Cerebellar nuclear complex (tissue), 1 donor: ENCODE data around the gene KCNK18.

Experiments
- DNase-seq, 2 experiments: peaks; one replicate each; lab custom pipeline; 2025; lab: John Stamatoyannopoulos, UW

Gene KCNK18

DNA sequence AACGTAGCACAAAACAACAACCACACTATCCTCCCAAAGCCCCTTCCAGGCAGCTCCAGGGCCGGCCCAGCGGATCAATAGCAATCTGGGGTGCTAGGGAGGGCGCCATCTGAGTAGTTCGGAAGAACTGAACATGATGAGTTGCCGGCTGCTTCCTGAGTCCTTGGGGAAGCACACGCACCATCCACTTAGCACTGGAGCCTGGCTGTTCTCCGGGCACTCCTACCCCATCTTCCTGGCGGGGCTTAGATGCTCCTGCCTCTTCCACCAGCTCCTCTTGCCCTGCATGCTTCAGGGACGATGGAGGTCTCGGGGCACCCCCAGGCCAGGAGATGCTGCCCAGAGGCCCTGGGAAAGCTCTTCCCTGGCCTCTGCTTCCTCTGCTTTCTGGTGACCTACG is at the start of gene KCNK18:
KCNK18 (plus strand) TSS at position 301 of the 400 bp plus-strand sequence; CDS start at position 301, 0 bp downstream.
- DNase-seq = no peak

DNA sequence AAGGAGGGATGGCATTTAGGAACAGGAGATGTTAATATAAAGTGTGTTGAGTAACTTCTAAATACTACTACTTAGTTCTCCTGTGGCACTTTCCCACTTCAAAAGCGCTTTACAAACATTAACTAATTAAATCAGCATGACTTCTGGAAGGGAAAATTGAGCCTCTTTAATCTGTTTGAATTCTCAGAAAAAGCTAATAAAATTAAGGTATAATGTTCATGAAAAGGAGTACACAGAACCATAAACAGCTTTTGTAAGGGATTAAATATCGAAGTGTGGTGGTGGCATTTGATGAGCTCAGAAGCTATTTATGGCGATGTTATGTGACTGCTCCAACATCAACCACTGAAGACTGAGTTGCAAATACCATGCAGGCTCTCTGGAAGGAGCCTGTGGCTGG is 49.0 kb upstream of the KCNK18 start:
- DNase-seq = no peak

DNA sequence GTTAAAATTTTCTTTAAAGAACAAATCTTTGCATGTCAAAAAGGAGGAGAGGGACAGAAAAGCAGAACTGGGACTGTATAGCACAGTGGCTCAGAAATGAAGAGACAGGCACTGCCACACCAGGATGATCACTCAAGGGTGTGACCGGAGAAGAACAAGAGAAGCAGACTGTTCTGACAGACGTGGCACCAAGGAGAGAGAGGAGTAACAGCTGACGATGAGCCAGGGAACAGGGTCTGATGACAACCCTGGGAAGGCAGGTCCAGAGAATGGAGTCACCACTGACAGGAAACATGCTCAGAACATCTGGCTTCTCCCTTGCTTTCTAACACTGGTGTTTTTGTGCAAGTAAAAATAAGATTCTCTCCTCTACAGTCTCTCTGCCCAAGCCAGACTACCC is 44.6 kb upstream of the KCNK18 start:
- no peak for DNase-seq

DNA sequence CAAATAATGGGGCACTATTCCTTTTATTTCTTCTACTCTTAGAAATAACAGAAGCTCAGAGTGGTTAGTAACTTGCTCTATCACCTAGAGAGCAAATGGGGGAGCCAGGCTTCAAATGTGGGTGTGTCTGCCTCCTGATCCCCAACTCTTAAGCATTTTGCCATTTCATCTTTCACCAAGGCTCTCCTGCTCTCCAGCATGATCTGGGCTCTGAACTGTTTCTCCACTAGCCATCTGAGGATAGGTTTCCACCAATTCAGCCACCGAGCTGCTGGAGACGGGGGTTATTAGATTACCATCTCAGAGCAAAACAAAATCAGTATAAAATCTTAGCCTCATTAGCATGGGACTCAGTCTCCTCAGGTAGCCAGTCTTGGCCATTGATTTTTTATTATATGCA is 39.0 kb upstream of the KCNK18 start:
- no peak for DNase-seq

DNA sequence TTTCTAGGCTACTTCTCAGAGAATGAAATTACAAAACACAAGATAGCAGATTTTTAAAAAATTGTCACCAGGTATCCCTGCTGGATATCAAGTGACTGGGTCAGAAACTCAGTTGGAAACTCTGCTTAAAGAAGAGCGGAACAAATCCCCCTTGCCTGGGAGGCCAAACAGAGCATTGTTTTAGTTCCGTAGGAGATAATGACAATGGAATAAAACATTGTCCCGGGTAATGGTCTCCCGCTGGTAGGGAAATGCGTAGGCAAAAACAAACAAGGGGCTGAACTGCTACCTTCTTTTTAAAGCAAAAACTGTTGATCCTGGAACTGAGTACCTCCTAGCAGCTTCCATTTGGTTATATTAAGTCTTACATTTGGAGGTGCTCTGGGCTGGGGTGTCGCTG is 37.9 kb upstream of the KCNK18 start:
- DNase-seq = no peak

DNA sequence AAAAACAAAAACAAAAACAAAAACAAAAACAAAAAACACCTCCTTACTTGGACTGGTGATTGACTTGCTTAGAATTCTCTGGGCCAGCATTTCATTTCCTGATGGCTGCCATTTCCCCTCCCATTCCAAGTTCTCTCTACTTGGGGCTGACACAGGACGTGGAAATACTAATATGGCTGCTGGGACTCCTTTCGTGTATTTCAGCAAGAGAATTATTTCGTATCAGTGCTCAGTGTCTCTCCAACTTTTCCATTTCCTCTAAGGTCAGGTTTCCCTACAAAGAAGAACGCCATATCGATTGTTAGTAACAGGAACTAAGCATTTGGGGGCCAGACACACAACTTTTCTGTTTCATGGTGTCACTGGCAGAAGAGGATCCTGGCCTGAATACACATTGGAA is 36.7 kb upstream of the KCNK18 start:
- DNase-seq = no peak

DNA sequence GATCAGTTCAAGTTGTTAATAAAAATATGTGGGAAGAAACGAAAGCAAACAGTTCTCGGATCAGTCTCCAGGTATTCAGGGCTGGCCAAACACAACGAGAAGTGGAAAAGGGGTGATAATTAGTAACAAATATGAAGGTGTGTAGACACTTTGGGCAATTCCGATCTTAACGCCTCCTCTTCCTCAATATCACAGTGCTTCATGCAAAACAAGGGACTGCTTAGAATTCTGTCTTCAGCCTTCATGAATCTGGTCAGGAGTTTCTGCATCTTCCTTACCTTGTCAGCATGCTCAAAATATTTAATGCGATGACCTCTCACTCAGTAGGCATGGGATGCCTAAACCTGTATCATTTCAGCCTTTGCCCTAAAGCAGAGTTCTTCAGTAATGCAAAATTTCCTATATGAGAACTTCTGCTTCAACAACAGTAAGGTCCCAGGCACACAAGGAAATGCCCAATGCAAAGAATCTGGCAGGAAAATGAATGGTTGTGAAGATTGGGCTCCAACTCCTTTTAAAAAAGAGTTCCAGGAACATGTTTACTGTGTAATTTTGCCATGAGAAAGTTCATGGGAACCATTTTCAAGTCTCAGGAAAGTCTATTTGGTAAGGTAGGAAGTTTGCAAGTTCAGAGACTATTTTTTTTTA is 35.8 kb upstream of the KCNK18 start:
- no peak for DNase-seq

DNA sequence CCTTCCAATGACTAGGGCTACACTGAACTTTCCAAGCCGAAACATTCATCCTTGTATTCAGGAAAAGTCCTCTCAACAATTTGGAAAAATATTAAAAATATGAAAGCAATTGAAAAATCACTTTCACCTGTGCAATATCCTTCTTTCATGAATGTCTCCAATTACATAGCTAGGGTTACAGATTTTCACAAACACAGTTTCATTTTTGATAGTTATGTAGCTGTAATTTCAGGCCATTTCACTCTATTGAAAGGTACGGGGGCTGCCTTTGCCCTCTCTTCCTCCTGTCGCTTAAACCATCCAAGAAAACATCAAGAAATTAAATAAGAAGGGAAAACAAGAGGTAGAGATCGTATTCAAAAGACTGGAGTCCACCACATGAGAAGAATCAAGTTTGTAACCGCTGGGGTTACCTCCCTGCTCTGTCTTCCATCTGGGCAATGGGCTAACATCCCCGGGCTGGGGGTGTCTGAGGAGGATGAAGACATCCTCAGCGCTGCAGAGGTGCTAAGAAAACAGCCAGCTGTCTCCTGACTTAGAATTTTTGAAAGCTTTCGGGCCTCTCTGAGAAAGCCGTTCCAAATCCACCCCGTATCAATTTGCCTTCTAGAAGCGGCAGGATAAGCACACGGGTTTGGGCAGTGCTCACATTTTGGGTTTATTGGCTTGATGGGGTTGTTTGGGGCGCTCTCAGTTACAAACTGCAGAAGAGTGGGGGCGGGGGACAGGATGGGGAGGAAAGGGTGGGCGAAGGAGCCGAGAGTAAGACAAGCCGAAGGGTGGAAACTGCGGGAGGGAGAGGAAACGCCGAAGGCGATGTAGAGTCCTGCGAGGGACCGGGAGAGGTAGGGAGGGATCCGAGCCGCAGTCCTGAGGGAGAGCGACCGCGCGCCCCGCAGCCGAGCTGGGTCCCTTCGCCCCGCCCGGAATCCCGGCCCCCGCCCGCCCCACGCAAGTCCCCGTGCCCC is 34.9 kb upstream of the KCNK18 start:
- DNase-seq = no peak

DNA sequence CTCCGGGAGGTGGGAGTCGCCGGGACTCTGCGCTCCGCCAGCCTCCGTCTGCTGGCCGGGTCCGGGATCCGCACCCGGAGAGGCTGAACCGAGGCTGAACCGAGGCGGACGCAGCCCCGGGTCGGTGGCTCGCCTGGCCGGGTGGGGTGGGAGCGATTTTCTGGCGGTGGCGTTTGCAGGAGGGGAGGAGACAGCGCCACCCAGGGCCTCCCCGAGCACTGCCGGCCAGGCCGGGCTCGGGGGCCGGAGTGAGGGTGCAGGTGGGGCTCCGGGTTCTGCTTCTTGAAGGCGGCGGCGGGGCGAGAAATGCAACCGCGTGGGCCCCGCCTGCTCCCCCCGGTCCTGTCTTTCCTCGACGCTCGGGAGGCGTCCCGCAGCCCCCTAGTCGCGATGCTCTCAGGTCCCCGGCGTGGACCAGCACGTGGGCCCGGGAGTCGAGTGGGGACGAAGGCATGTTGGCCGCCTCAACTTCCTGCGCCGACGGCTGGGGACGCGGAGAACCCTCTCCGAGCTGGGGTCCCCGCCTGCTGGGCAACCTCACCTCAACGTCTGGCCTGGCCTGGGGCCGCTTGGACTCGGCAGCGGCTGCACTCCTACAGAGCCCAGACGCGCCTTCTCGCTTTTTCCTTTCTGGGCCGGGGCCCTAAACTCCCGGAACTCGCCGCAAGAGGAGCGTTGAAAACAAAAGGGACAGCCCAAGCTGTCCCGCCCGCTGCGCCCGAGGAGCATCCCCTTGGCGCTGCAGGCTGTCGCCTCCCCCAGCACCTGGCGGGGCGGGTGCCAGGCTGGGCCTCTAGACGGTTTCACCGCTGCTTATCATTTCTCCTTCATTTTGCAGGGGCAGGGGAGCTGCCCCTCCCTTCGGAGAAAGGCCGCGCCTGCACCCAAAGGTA is 34.0 kb upstream of the KCNK18 start:
- DNase-seq = no peak

DNA sequence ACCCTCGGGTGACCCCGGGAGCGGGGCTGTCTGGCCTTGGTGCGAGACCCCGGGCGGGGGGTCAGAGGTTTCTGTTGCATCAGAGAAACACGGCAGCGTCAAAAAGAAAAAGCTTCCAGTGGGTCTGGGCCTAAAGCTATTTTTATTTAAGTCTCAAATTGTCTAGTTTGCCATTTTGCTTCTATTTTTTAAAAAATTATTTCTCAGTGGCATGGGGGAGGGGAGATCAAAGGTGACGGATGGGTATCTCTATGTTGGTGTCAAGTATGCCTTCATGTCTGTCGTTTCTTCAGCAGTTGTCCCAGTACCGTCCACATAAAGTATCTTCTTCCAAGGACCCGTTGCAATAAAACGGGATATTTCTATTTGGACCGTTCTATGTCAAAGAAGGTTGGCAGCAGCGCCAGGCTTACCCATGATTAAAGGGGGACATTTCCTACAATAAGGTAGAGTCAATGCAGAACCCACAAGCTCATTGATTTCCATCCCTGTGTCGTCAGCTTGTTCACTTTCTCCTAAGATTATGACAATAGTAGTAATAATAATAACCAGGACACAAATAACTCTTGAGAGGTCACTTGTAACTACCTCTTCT is 33.2 kb upstream of the KCNK18 start:
- no peak for DNase-seq

DNA sequence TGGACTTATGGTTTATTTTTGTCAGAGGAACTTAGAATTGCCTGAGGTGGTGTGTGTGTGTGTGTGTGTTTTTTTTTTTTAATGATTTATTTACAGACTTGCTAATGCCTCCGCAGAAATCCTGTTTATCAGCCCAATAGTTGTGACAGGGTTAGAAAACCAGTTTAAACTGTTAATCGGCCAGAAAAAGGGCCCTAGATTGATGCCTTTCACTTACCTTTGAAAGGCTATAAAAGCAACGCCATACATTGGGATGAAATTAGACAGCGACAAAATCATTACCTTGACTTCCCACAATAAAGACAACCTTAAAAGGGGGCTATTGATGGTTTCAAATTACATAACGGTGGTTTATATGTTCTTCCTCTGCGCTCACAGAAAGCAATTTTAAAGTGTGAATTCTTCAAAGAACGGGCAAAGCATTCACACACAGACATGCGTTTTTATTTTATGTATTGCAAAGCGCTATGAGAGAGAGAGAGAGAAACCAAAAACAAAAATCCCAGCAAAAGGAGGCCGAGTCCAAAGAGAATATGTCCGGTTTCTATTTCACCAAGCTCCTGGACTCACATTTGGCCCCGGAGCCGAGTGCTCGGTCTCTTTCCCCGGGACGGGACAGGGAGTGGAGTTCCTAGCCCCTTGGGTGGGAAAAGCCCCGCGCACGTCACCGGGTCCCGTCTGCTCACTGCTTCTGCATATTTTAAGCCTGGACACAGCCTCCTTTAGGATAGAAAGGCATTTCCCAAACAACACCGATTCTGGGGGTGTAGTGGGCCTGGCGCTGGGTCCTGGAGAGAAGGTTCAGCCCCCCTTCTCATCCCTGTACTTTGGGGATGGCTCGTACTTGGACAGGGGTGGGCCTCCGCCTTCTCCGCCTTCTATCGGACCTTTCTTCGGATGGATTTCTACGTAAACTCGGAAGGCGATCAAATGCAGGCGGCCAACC is 32.4 kb upstream of the KCNK18 start:
- DNase-seq = no peak

DNA sequence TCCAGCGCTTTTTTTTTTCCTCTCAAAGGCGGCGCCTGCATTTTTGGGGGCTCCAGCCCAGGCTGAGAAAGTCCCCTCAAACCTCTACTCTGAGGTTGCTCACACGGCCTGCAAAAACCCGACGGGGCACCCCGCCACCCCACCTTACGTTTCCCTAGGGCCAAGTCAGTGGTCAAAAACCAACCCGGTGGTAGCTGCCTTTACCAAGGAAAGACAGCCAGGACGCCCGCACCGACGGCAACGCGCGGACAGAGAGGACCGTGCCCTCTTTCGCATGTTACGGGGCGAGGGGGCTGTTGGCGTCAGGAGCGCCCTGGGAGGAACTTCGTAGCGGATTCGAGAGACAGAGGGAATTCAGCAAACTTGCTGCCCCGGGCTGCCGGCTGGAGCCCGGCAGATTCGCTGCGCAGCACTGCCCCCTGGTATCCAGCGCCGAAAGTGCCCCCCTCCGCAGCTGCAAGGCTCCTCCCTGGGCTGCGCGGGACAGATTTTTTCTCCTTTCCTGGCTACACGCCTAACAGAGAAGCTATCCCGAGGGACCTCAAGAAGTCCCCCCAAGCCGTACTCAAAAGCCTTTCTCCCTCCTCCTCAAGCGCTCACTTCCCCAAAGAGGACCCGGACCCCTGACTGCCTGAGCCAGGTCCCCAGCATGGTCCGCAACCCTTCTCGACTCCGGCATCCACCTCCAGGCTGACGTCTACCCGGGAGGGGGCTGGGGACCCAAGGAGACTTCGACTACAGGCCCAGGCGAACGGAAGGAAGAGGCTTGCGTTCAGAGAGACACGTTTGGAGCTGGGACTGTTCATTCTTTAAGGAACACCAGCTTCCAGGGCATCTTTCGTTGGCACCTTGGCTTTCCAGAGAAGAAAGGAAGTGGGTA is 31.5 kb upstream of the KCNK18 start:
- no peak for DNase-seq

DNA sequence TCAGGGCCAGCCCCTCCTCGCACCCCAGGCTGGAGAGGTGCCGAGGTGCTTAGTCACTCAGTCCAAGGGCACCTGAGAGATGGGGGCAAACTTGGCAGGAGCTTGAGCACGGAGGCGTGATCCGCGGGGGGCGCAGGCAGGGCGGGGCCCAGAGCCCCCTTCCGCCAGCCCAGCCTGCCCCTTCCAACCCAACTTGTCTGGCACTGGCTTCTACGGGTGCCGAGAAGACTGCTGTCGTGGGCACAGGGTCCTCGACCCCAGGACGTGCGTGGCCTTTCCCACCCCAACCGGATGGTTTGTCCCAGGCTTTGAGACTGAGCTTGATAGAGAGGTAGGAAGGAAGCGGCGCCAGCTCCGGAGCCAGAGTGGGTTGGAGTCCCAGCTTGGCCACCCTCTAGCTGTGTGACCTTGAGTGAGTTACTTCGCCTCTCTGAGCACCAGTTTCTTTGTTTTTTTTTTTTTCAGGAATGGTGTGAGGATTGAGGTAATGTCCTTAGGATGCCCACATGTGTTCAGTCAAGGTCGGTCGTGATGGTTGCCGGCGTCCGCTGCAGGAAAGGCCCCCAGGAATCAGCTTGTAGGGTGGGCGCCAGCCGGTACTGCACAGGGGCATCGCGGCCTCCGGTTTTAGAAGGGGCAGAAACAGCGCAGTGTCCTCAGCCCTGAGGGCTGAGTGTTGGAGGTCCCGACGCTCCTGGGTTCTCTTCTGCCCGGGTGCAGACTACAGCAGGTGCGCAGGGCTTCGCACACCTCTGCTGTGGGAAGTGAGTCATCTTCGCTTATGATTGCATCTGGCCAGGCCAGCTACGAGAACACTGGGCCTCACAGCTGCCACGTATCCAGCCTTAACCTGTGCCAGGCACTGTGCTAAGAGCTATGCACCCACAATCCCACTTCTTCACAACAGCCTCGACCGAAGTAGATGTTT is 30.6 kb upstream of the KCNK18 start:
- DNase-seq = no peak

DNA sequence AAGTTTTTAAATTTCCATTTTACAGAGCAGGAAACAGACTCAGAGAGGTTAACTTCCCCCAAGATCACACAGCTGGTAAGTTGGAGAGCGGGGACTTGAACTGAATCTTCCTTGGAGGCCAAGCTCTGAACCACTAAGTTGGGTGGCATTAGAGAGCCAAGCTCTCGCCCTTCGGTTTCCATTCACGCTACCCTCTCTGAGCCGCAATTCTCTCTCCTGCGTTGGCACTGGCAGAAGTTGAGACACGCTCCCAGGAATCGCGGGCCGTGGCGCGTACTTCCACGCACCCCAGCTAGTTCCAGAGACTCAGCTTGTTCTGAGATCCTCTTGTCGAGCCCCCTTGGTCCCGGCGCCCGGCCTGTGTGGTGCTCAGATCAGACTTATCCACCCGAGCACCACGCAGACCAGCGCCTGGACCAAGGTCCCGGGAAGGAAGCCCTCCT is 29.9 kb upstream of the KCNK18 start:
- no peak for DNase-seq

DNA sequence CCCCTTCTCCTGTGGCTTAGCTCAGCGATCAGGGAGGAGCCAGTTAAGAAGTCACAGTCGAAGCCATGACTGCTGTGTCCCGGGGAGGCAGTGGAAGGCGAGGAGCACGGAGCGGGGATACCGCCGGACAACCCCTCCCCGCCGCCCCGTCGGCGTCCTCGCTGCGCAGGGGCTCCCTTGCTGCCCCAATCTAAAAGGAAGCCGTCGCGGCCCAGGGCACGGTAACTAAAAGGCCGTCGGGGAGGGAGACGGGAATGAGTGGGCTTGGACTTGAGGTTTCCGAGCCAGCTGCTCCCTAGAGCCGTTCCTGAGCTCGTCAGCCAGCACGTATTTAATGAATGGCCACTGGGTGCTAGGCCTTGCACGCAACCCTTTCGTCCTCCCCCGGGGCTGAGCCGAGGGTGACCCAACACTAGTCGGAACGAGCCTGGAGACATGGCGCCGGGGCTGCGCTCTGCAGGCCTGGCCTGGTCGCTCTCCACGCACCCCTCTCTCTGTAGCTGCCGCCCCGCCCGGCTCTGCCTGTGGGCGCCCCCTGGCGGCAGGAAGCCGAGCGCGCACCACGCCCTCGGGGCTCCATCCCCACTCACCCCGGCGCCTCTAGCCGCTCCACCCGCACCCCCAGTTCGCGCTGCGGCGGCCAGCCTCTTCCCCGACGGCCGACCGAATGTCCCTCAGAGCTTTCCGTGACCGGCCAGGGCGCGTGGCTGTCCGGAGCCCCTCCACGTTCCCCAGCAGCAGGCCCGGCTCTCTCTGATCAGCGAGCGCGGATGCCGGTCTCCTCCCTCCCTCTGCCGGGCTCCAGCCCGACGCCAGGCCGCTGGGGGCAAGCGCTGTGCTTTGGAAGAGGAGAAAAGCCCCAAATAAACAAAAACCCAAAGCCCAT is 29.3 kb upstream of the KCNK18 start:
- DNase-seq = no peak

DNA sequence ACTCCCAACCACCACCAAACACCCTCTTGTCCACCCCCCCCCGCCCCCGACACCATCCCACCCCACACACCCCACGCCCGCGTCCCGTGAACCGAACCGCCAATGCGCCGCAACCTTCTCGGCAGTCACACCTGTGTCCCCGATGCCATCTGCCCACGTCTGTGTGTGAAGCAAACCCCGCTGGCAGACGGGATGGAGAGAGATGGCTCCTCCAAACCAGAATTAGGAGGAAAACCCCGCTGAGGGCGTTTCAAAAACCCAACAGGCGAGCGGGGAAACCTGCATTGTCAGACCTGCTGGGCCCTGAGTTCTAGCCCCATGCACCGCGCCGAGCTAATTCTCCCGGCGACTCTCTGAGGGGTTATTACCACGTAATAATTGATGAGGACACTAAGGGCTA is 28.6 kb upstream of the KCNK18 start:
- DNase-seq = no peak

DNA sequence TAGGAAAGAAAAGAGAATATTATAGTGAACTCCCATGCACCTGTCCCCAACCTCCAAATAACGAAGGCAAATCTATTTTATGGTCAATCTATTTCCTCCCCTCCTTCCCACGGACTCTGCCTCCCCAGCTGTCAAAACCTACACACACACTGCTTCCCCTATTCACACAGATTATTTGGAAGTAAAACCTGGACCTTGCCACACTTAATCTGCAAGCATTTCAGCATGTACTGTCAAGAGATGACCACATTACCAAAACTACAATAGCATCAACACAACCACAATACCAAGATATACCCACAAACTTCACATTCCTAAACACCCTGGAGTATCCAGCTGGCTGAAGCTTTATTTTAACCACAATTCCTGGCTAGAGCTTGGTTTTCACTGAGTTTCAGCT is 27.8 kb upstream of the KCNK18 start:
- no peak for DNase-seq

DNA sequence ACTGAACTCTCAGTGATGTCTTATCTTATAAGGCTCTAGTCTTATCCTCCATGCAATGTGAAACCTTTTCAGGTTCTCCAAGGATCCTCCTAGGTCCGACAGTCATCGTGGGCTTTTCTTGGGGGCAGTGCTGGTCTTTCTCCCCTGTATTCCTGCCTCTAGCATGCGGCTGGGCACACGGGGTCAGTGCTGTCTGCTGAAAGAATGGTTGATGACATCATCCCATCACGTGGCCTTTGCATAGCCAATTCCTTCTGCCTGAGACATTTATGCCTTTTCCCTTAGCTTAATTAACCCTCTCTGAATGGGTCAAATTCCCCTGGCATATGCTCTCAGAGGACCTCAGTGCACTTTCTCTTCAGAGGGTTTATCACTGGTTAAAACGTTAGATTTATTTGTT is 27.0 kb upstream of the KCNK18 start:
- DNase-seq = no peak
